Measurements from ENCODE around the gene NALCN.

The NALCN gene

GRCh38 chr13:101309014-101309619 lies 107.2 kb downstream of the NALCN start:
- TF ChIP-seq CTCF (IDR thresholded peaks at IDR 0.05; ENCODE audit: unreplicated experiment in 3 of 3), result no peak
- Mint-ChIP-seq H3K27me3 (ENCODE audit: low read depth) (no peaks in the 10 kb centered on the region), H3K4me3 (no peak overlapping the region), H3K9me3 (peaks cover 2% of the 10 kb centered on the region), H3K4me1 (no peaks in the 10 kb centered on the region), H3K27ac (no peak overlapping the region), H3K36me3 (ENCODE audit: low read depth) (no peaks in the 10 kb centered on the region)

GRCh38 chr13:101308247-101309013 lies 107.9 kb downstream of the NALCN start:
- no peak overlapping the region for H3K27ac Mint-ChIP-seq

GRCh38 chr13:101307181-101307701 lies 109.1 kb downstream of the NALCN start:
- TF ChIP-seq CTCF (IDR thresholded peaks at IDR 0.05; ENCODE audit: unreplicated experiment in 3 of 3), result no peak
- Mint-ChIP-seq H3K4me1 (no peaks in the 10 kb centered on the region), H3K4me3 (no peak overlapping the region), H3K27me3 (ENCODE audit: low read depth) (no peaks in the 10 kb centered on the region), H3K27ac (peak overlapping the region in 1 of 3 experiments; percentile 11), H3K36me3 (ENCODE audit: low read depth) (no peaks in the 10 kb centered on the region), H3K9me3 (no peaks in the 10 kb centered on the region)

More at GRCh38 chr13:101308247-101309013, 107.9 kb downstream of the NALCN start:
- Mint-ChIP-seq H3K4me3 (no peak overlapping the region), H3K4me1 (no peaks in the 10 kb centered on the region), H3K36me3 (ENCODE audit: low read depth) (no peaks in the 10 kb centered on the region), H3K9me3 (peaks cover 1% of the 10 kb centered on the region), H3K27me3 (ENCODE audit: low read depth) (no peaks in the 10 kb centered on the region)
- TF ChIP-seq CTCF (IDR thresholded peaks at IDR 0.05; ENCODE audit: unreplicated experiment in 3 of 3), result no peak

- Mint-ChIP-seq H3K27ac (peak overlapping the region in 1 of 3 experiments; percentile 11), H3K9me3 (no peaks in the 10 kb centered on the region), H3K4me1 (no peaks in the 10 kb centered on the region), H3K27me3 (ENCODE audit: low read depth) (no peaks in the 10 kb centered on the region), H3K4me3 (no peak overlapping the region), H3K36me3 (ENCODE audit: low read depth) (no peaks in the 10 kb centered on the region)
- TF ChIP-seq CTCF (IDR thresholded peaks at IDR 0.05; ENCODE audit: unreplicated experiment in 3 of 3), result no peak
Measured at GRCh38 chr13:101306773-101307172, 109.5 kb downstream of the NALCN start.

- no peaks in the 10 kb centered on the region for H3K9me3 Mint-ChIP-seq
- no peaks in the 10 kb centered on the region for H3K36me3 Mint-ChIP-seq (ENCODE audit: low read depth)
- H3K27me3 Mint-ChIP-seq (ENCODE audit: low read depth), result no peaks in the 10 kb centered on the region
- no peaks in the 10 kb centered on the region for H3K4me1 Mint-ChIP-seq
- no peak overlapping the region for H3K27ac Mint-ChIP-seq
- H3K4me3 Mint-ChIP-seq, result no peak overlapping the region
- TF ChIP-seq CTCF (IDR thresholded peaks at IDR 0.05; ENCODE audit: unreplicated experiment in 3 of 3), result no peak
Measured at GRCh38 chr13:101305981-101306411, 110.3 kb downstream of the NALCN start.
